IMR-90 (cell line): ENCODE measurements around the gene MAPRE3. TPM values are rescaled to one million over a fixed set of nuclear protein-coding genes. Genes with fewer than 3 reads are reported as not detected.

ENCODE experiments used
- ATAC-seq: fragments of 200-7000 bp; cut with Tn5 transposase; 2 replicates; pipeline ENCODE4 v1.9.1; 2020; ENCODE audit warnings: low read depth, mild to moderate bottlenecking, moderate library complexity
- BruUV-seq: library from RNA; stranded (reverse); fragments of 400-500 nt; replicated peaks from 2 replicates; lab custom pipeline; 2021; lab: Mats Ljungman, UMichigan
- CTCF ChIA-PET: fragments of 300-600 bp; formaldehyde crosslinking; extraction: SDS; loops from one replicate; lab custom pipeline; 2021; ENCODE audit warnings: antibody characterized with exemption; lab: Yijun Ruan, JAX
- POLR2A ChIA-PET: fragments of 300-600 bp; sonication (Branson Sonifier 250); formaldehyde crosslinking; loops from one replicate; lab custom pipeline; 2022; ENCODE audit warnings: antibody characterized with exemption; ENCODE audit not compliant: unreplicated experiment; lab: Charles Lee
- DNase-seq: peaks from one replicate; pipeline ENCODE4 v3.0.0; 2013
- H2AFZ ChIP-seq: replicated peaks from 2 replicates; pipeline ENCODE3; 2013; ENCODE audit warnings: low read length, mild to moderate bottlenecking; ENCODE audit not compliant: poor library complexity
- H2AK5ac ChIP-seq: 2 replicates; pipeline ENCODE4 v1.6.1; 2013; ENCODE audit warnings: low read depth, low read length, inconsistent platforms
- H2AK9ac ChIP-seq: replicated peaks from 2 replicates; pipeline ENCODE3; 2013; ENCODE audit warnings: mild to moderate bottlenecking, low read depth, low read length, moderate library complexity; ENCODE audit not compliant: poor library complexity
- H2BK120ac ChIP-seq: 2 replicates; pipeline ENCODE4 v1.6.1; 2013; ENCODE audit warnings: low read depth, low read length, inconsistent platforms
- H2BK15ac ChIP-seq: 3 replicates; pipeline ENCODE4 v1.6.1; 2013; ENCODE audit warnings: low read depth, low read length, inconsistent platforms
- H2BK20ac ChIP-seq: 2 replicates; pipeline ENCODE4 v1.6.1; 2013; ENCODE audit warnings: low read depth, mild to moderate bottlenecking, inconsistent platforms, low read length, moderate library complexity
- H2BK5ac ChIP-seq: 2 replicates; pipeline ENCODE4 v1.6.1; 2013; ENCODE audit warnings: mild to moderate bottlenecking, low read depth, low read length, inconsistent platforms; ENCODE audit not compliant: poor library complexity, severe bottlenecking
- H3K14ac ChIP-seq: replicated peaks from 2 replicates; pipeline ENCODE4 v1.6.1; 2013; ENCODE audit warnings: low read depth, low read length, inconsistent platforms
- H3K18ac ChIP-seq: 2 replicates; pipeline ENCODE4 v1.6.1; 2013; ENCODE audit warnings: low read depth, low read length, control low read depth
- H3K23ac ChIP-seq: 2 replicates; pipeline ENCODE4 v1.6.1; 2013; ENCODE audit warnings: low read depth, low read length, inconsistent platforms
- H3K27ac ChIP-seq: 2 replicates; pipeline ENCODE4 v1.5.1; 2013; ENCODE audit warnings: mild to moderate bottlenecking, control low read depth, low read length; ENCODE audit not compliant: insufficient read depth
- H3K27me3 ChIP-seq: 2 replicates; pipeline ENCODE4 v1.6.1; 2013; ENCODE audit warnings: low read length; ENCODE audit not compliant: control insufficient read depth, insufficient read depth
- H3K36me3 ChIP-seq: 2 replicates; pipeline ENCODE4 v1.6.1; 2013; ENCODE audit warnings: low read length, mixed read lengths; ENCODE audit not compliant: control insufficient read depth, insufficient read depth
- H3K4ac ChIP-seq: 2 replicates; pipeline ENCODE4 v1.6.1; 2013; ENCODE audit warnings: low read depth, low read length, inconsistent platforms
- H3K4me1 ChIP-seq: 2 replicates; pipeline ENCODE4 v1.6.1; 2013; ENCODE audit warnings: low read length, mixed read lengths; ENCODE audit not compliant: control insufficient read depth, insufficient read depth
- H3K4me2 ChIP-seq: 2 replicates; pipeline ENCODE4 v1.6.1; 2013; ENCODE audit warnings: low read depth, mild to moderate bottlenecking, control low read depth, low read length, moderate library complexity
- H3K4me3 ChIP-seq: 2 replicates; pipeline ENCODE4 v1.5.1; 2013; ENCODE audit warnings: low read depth, mild to moderate bottlenecking, control low read depth, low read length, moderate library complexity; ENCODE audit not compliant: insufficient read depth
- H3K56ac ChIP-seq: 2 replicates; pipeline ENCODE4 v1.6.1; 2013; ENCODE audit warnings: low read length, inconsistent platforms; ENCODE audit not compliant: insufficient read depth; ENCODE audit errors: extremely low read depth
- H3K79me1 ChIP-seq, 2 experiments: 2 replicates each; pipeline ENCODE4 v1.6.1; 2013; ENCODE audit warnings: low read length in 2 of 2, inconsistent platforms in 1 of 2, low read depth in 1 of 2
- H3K9ac ChIP-seq: 2 replicates; pipeline ENCODE4 v1.6.1; 2013; ENCODE audit warnings: low read depth, low read length, control low read depth
- H3K9me1 ChIP-seq: 2 replicates; pipeline ENCODE4 v1.6.1; 2013; ENCODE audit warnings: low read length, inconsistent platforms; ENCODE audit not compliant: insufficient read depth
- H3K9me3 ChIP-seq: 2 replicates; pipeline ENCODE4 v1.6.1; 2013; ENCODE audit warnings: low read length; ENCODE audit not compliant: control insufficient read depth, insufficient read depth
- H4K20me1 ChIP-seq: 2 replicates; pipeline ENCODE4 v1.6.1; 2013; ENCODE audit warnings: low read length, inconsistent platforms; ENCODE audit not compliant: insufficient read depth
- H4K5ac ChIP-seq: 2 replicates; pipeline ENCODE4 v1.6.1; 2013; ENCODE audit warnings: mild to moderate bottlenecking, low read depth, low read length, control low read depth
- H4K8ac ChIP-seq, 2 experiments: 2 replicates each; pipeline ENCODE4 v1.6.1; 2013; ENCODE audit warnings: low read depth in 2 of 2, low read length in 2 of 2, control low read depth in 1 of 2, inconsistent platforms in 1 of 2
- H4K91ac ChIP-seq: 2 replicates; pipeline ENCODE4 v1.6.1; 2013; ENCODE audit warnings: low read depth, low read length, inconsistent platforms; ENCODE audit not compliant: insufficient read depth
- BHLHE40 ChIP-seq: fragments of 150-350 bp; IDR thresholded peaks from 2 replicates; pipeline ENCODE4 v1.6.1; 2016; ENCODE audit warnings: mild to moderate bottlenecking, low read depth, low read length
- CEBPB ChIP-seq: IDR thresholded peaks from 2 replicates; pipeline ENCODE4 v1.6.1; 2012; ENCODE audit warnings: low read depth, low read length, improper control_type of control experiment
- CHD1 ChIP-seq: IDR thresholded peaks from 2 replicates; pipeline ENCODE4 v1.6.1; 2012; ENCODE audit warnings: low read depth, low read length, improper control_type of control experiment
- FOS ChIP-seq: fragments of 150-350 bp; IDR thresholded peaks from 2 replicates; pipeline ENCODE4 v1.6.1; 2016; ENCODE audit warnings: low read depth, low read length
- MAFK ChIP-seq: IDR thresholded peaks from 2 replicates; pipeline ENCODE4 v1.6.1; 2012; ENCODE audit warnings: low read depth, low read length, improper control_type of control experiment
- MAZ ChIP-seq: IDR thresholded peaks from 2 replicates; pipeline ENCODE4 v1.6.1; 2012; ENCODE audit warnings: low read depth, mild to moderate bottlenecking, low read length, improper control_type of control experiment, moderate library complexity, borderline replicate concordance
- MXI1 ChIP-seq: IDR thresholded peaks from 2 replicates; pipeline ENCODE4 v1.6.1; 2012; ENCODE audit warnings: low read depth, mild to moderate bottlenecking, low read length, moderate library complexity, borderline replicate concordance
- NFE2L2 ChIP-seq: fragments of 150-350 bp; IDR thresholded peaks from 2 replicates; pipeline ENCODE4 v1.6.1; 2016; ENCODE audit warnings: low read depth, mild to moderate bottlenecking, low read length
- POLR2A ChIP-seq: IDR thresholded peaks from 2 replicates; pipeline ENCODE4 v1.6.1; 2012; ENCODE audit warnings: mild to moderate bottlenecking, low read depth, low read length
- RAD21 ChIP-seq: IDR thresholded peaks from 2 replicates; pipeline ENCODE4 v1.6.1; 2012; ENCODE audit warnings: low read length, improper control_type of control experiment
- RCOR1 ChIP-seq: IDR thresholded peaks from 2 replicates; pipeline ENCODE4 v1.6.1; 2012; ENCODE audit warnings: mild to moderate bottlenecking, low read length, improper control_type of control experiment; ENCODE audit not compliant: insufficient replicate concordance
- RFX5 ChIP-seq: IDR thresholded peaks from 2 replicates; pipeline ENCODE4 v1.8.0; 2012; ENCODE audit warnings: low read depth, mild to moderate bottlenecking, low read length, moderate library complexity
- SMC3 ChIP-seq: fragments of 150-350 bp; IDR thresholded peaks from 2 replicates; pipeline ENCODE4 v1.6.1; 2016; ENCODE audit warnings: low read depth, mild to moderate bottlenecking, antibody characterized with exemption, low read length, moderate library complexity
- WGBS, 2 experiments: methylation state at CpG; one replicate each; pipeline versions ENCODE4 v1.1.5 to v1.1.7; 2013; ENCODE audit warnings: missing lambda C conversion rate in 2 of 2; ENCODE audit not compliant: insufficient read length in 1 of 2; ENCODE audit errors: extremely low coverage in 2 of 2; 5-methylcytosine and 5-hydroxymethylcytosine counted together
- dilution Hi-C: fragments of 300-500 bp; cut with HindIII; formaldehyde crosslinking; loops from one replicate; pipeline ENCODE4 v1.14.3; 2018; ENCODE audit warnings: low sequenced_read_pairs; ENCODE audit not compliant: unreplicated experiment
- in situ Hi-C: fragments of 300-500 bp; cut with MboI; formaldehyde crosslinking; loops from 3 replicates; pipeline ENCODE4 v1.14.3; 2019; ENCODE audit warnings: low sequenced_read_pairs, inconsistent platforms, mixed read lengths
- intact Hi-C: fragments of 100-400 bp; cut with micrococcal nuclease; formaldehyde crosslinking; loops from 2 replicates; pipeline ENCODE4 v1.10.0; 2022
- polyA plus RNA-seq, 3 experiments: library from polyadenylated mRNA; depleted of rRNA; stranded (reverse); fragments of >200 nt; gene quantifications; 2 replicates each; pipeline ENCODE4 v1.2.3, GENCODE V29; 2012; ENCODE audit warnings: low replicate concordance in 1 of 3
- total RNA-seq: library from RNA; depleted of rRNA; stranded (reverse); fragments of >200 nt; gene quantifications from 2 replicates; pipeline ENCODE4 v1.2.3, GENCODE V29; 2012
- TF ChIP-seq, protein P1 (sequence below): fragments of 150-350 bp; IDR thresholded peaks from 2 replicates; pipeline ENCODE4 v1.6.1; 2017; ENCODE audit warnings: mild to moderate bottlenecking, antibody characterized with exemption, low read length, low read depth
- TF ChIP-seq, protein P2 (sequence below): fragments of 150-350 bp; IDR thresholded peaks from 2 replicates; pipeline ENCODE4 v1.6.1; 2016; ENCODE audit warnings: low read depth, mild to moderate bottlenecking, low read length, moderate library complexity, borderline replicate concordance
- TF ChIP-seq, protein P3 (sequence below): conservative IDR thresholded peaks from 2 replicates; pipeline ENCODE4 v1.5.1; 2012; ENCODE audit warnings: mild to moderate bottlenecking, low read depth, low read length, improper control_type of control experiment

MAPRE3 gene
- total and polyA plus RNA-seq, 2 of the 4 experiments (the other 2 are of a cell fraction), result 1.8 to 20.3 TPM

DNA sequence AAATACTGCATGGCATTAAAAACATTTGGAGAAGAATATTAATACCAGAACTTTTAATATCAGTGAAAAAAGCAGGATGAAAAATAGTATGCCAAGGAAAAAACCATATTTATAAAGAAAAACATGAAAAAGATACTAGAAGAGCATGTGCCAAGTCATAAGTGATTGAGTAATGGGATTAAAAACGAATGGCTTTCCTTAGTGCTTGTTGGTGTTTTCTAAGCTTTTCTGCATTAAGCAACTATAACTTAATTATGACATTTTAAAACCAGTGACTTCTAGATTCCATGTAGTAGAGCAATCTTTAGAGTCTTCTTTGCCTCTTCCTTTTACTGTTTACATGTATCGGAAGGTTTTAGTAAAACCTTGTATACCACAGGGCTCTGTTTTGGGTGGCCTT lies 6.6 kb downstream of the MAPRE3 start:
- no peak overlapping the region for H3K18ac ChIP-seq
- dilution Hi-C loops (no loop called here), intact Hi-C loops (no loop called here), in situ Hi-C loops (no loop called here)
- ChIA-PET POLR2A (no interaction called here), CTCF (no interaction called here)
- H2AK5ac ChIP-seq, result no peak overlapping the region
- no peaks in the 10 kb centered on the region for H3K36me3 ChIP-seq
- no peak overlapping the region for H3K9ac ChIP-seq
- no peaks in the 10 kb centered on the region; the same call in 1 of the 2 replicates for H3K27me3 ChIP-seq
- ATAC-seq (no peak), DNase-seq (no peak)
- peaks cover 7% of the 10 kb centered on the region; the same call in 1 of the 2 replicates for H3K9me1 ChIP-seq
- no peak overlapping the region for H4K5ac ChIP-seq
- H2BK15ac ChIP-seq, result no peak overlapping the region
- H3K79me1 ChIP-seq, result peaks cover 8 to 20% of the 10 kb centered on the region in 2 experiments; a peak in 1 of 4 replicates
- H2BK20ac ChIP-seq, result no peak overlapping the region
- no peak overlapping the region for H4K91ac ChIP-seq
- H3K4me1 ChIP-seq, result peaks cover 6% of the 10 kb centered on the region
- no peak overlapping the region for H3K4ac ChIP-seq
- no peak overlapping the region for H2AFZ ChIP-seq
- H4K20me1 ChIP-seq, result peaks cover 7% of the 10 kb centered on the region; the same call in 1 of the 2 replicates
- no peak overlapping the region for H4K8ac ChIP-seq
- no CpG with 5 or more reads among the region's 2 CpGs for WGBS, 2 experiments
- H3K14ac ChIP-seq, result no peak overlapping the region
- no peak overlapping the region for H2BK120ac ChIP-seq
- no peak overlapping the region for H3K4me2 ChIP-seq
- TF ChIP-seq MAZ, result no peak
- TF ChIP-seq FOS, result no peak
- TF ChIP-seq RFX5, result no peak
- TF ChIP-seq, protein P1, sequence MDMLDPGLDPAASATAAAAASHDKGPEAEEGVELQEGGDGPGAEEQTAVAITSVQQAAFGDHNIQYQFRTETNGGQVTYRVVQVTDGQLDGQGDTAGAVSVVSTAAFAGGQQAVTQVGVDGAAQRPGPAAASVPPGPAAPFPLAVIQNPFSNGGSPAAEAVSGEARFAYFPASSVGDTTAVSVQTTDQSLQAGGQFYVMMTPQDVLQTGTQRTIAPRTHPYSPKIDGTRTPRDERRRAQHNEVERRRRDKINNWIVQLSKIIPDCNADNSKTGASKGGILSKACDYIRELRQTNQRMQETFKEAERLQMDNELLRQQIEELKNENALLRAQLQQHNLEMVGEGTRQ, result no peak
- TF ChIP-seq RAD21, result no peak
- no peak for TF ChIP-seq BHLHE40
- no peak for TF ChIP-seq MAFK
- TF ChIP-seq, protein P2, sequence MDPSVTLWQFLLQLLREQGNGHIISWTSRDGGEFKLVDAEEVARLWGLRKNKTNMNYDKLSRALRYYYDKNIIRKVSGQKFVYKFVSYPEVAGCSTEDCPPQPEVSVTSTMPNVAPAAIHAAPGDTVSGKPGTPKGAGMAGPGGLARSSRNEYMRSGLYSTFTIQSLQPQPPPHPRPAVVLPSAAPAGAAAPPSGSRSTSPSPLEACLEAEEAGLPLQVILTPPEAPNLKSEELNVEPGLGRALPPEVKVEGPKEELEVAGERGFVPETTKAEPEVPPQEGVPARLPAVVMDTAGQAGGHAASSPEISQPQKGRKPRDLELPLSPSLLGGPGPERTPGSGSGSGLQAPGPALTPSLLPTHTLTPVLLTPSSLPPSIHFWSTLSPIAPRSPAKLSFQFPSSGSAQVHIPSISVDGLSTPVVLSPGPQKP, result no peak
- TF ChIP-seq POLR2A, result no peak
- TF ChIP-seq NFE2L2, result no peak
- TF ChIP-seq SMC3, result no peak
- no peak for TF ChIP-seq CHD1
- TF ChIP-seq RCOR1, result no peak
- no peak for TF ChIP-seq CEBPB
- TF ChIP-seq, protein P3, sequence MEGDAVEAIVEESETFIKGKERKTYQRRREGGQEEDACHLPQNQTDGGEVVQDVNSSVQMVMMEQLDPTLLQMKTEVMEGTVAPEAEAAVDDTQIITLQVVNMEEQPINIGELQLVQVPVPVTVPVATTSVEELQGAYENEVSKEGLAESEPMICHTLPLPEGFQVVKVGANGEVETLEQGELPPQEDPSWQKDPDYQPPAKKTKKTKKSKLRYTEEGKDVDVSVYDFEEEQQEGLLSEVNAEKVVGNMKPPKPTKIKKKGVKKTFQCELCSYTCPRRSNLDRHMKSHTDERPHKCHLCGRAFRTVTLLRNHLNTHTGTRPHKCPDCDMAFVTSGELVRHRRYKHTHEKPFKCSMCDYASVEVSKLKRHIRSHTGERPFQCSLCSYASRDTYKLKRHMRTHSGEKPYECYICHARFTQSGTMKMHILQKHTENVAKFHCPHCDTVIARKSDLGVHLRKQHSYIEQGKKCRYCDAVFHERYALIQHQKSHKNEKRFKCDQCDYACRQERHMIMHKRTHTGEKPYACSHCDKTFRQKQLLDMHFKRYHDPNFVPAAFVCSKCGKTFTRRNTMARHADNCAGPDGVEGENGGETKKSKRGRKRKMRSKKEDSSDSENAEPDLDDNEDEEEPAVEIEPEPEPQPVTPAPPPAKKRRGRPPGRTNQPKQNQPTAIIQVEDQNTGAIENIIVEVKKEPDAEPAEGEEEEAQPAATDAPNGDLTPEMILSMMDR, result no peak
- no peak for TF ChIP-seq MXI1
- no peak overlapping the region for H2BK5ac ChIP-seq
- H2AK9ac ChIP-seq, result no peak overlapping the region
- H3K9me3 ChIP-seq, result no peaks in the 10 kb centered on the region
- H3K23ac ChIP-seq, result no peak overlapping the region
- H3K56ac ChIP-seq, result no peak overlapping the region
- no peak overlapping the region for H3K27ac ChIP-seq
- H3K4me3 ChIP-seq, result no peak overlapping the region
- no TSS peak for BruUV-seq
